HG03196 (cell line): ENCODE results near the gene CLCA4.
A peak's percentile ranks its signal among the peaks of the same experiment; 100 is the strongest.
"Not testable (repeated sequence)": the region's sequence is repeated elsewhere in the genome, so short reads cannot be mapped to it uniquely, and the experiment has no call there.

Experiments
- ATAC-seq: cut with Tn5 transposase; IDR thresholded peaks from one replicate; pipeline ENCODE4 v1.9.1; 2021; ENCODE audit not compliant: unreplicated experiment

The CLCA4 gene

DNA sequence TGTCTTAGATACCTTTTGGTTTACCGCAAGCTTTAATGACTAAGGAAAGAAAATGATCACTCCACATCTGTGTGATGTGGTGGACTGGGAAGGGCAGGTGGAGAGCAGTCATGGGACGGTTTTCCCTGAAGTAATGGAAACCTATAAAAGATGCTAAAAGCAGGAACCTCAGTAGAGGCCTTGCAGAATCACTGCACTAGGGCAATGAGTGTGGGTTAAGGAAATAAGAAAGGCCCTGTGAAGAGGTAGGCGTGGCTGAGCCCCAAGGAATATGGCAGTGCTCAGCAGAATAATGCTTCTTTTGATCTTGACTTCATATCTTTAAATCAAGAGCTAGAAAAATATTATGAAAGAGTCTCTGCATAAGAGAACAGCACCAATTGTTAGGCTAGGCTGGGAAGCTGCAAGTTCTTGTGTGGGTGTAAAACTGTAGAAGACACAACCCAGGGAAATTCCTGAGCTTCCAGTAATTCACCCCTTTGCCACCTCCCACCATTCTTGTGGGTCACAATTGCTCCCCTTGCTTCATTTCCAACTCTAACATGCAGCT is 49.9 kb downstream of the CLCA4 start:
- no peak for ATAC-seq

DNA sequence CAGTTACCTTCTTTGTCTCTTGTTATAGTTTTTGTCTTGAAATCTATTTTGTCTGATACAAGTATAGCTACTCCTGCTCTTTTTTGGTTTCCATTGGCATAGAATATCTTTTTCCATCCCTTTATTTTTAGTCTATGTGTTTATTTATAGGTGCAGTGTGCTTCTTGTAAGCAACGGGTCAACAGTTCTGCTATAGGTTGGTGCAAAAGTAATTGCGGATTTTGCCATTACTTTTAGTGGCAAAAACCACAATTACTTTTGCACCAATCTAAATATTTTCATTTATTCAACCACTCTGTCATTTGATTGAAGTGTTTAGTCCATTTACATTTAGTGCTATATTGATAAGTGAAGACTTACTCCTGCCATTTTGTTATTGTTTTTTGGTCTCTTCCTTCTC is 59.2 kb downstream of the CLCA4 start:
- not testable (repeated sequence) for ATAC-seq

DNA sequence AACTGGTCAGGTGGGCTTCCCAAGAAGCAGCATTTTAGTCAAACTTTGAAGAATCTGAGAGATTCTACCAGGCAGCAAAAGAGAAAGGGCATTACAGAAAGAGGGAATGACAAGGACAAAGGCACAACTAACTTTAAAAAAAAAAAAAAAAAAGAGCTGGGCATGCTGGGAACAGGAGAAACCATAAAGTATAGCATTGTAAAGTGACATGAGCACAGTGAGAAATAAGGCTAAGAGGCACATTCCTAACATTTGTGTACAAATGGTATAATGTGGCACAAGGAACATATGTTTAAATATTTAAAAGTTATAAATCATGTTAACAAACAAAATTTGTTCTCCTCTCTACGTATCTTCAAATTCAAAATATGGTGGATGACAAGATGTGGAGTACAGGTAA is 69.6 kb downstream of the CLCA4 start:
- ATAC-seq = no peak

DNA sequence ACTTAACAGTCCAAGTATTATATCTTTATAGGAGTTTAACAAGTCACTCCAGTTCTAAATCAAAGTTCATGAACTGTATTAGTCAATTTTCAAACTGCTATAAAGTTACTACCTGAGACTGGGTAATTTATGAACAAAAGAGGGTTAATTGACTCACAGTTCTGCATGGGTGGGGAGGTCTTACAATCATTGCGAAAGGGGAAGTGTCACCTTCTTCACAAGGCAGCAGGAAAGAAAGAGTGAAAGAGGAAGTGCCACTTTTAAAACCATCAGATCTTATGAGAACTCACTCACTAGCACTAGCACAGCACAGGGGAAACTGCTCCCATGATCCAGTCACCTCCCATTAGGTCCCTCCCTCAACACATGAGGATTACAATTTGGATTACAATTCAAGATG is 70.0 kb downstream of the CLCA4 start:
- peak; percentile 100 for ATAC-seq

DNA sequence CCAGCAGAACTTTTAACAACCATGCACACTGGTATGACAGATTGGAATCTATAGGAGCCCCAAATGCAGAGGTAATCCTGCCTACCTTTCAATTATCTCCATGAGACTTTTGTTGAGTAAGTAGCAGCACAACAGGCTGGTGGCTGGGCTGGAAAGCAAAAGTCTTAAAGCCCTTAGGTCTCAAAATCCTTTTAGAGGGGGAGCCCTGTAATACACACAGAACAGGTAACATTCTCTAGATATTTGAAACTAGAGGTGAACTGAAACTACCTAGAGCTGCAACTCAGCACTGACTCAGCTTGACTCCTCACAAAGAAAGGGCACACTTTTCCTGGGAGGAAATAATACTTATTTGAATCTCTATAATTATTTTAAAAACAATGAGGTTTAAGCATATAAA is 71.5 kb downstream of the CLCA4 start:
- no peak for ATAC-seq

DNA sequence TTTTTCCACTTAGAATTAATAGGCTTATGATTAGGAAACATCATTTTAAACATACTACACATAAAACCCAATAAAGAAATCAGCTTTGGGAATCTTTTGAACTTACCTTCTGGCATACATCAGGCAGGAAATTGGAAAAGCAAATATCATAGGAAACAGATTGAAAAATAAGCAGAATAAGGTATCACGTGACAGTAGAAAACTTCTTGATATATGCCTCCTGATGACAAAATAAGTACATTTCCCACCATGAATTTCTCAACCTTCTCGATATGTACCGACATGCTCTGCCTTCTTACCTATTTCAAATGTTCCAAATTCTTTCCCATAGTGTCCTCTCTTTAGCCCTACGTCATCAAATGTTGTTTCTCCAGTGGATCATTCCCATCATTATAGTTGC is 72.4 kb downstream of the CLCA4 start:
- ATAC-seq = no peak

DNA sequence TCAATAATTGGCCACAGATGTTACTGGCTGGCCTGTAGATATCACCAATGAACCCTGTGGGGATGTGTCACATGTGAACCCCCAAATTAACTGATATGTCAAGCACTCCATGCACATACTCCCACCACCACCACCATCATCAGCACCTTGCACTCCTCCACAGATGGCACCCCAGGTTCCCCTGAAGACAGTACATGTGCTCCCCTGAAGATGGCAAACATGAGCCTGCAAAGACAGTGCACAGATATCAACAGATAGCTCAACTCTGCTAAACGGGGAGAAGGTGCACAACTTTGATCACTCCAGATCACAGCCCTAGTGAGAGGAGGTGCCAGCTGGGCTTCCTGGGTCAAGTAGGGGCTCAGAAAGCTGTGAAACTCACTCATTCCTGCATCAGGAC is 74.4 kb downstream of the CLCA4 start:
- no peak for ATAC-seq
